ENCODE results near the gene RDH12. TPM values are rescaled to one million over a fixed set of nuclear protein-coding genes. Genes with fewer than 3 reads are reported as not detected.
A peak's percentile ranks its signal among the peaks of the same experiment; 100 is the strongest.

The RDH12 gene
- total RNA-seq, 1 experiment from 2014 or later, result 0.27 TPM

DNA sequence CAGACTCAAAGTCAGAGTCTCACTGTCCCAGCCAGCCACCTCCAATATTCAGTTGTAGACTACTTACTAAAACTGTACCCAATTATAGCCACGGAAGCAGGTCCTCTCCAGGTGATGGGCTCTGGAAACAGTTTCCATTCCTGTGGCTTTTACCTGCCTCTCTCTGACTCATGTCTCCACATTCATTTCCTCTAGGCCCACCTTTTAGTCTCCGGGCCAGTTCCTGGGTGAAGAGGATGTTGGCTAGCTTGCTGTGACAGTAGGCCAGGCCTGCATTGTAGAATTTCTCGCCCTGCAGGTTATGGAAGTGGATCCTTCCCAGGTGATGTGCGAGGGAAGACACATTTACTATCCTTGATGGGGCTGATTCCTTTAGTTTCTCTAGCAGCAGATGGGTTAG is 11.7 kb upstream of the RDH12 start:
- no TSS peak for BruUV-seq (replicated peaks)
- Histone ChIP-seq H3K36me3 (ENCODE audit: control insufficient read depth in 1 of 2, insufficient read depth in 2 of 2, low read length in 2 of 2) (peaks cover 38 to 63% of the 10 kb centered on the region in 2 experiments), H3K4me3 (replicated peaks in 1 of 2; ENCODE audit: low read depth in 1 of 2, low read length in 2 of 2) (no peak overlapping the region), H3K27me3 (ENCODE audit: insufficient read depth, low read length) (no peaks in the 10 kb centered on the region), H3K4me2 (ENCODE audit: low read length) (no peak overlapping the region), H3K9me2 (ENCODE audit: insufficient read depth) (no peaks in the 10 kb centered on the region), H3K9ac (ENCODE audit: low read length) (no peak overlapping the region), H4K20me1 (ENCODE audit: insufficient read depth) (no peaks in the 10 kb centered on the region), H3K27ac (ENCODE audit: low read depth, low read length) (no peak overlapping the region), H2AFZ (ENCODE audit: low read depth, low read length, poor library complexity, severe bottlenecking) (no peak overlapping the region), H3K9me3 (ENCODE audit: control insufficient read depth in 1 of 2, insufficient read depth in 1 of 2, low read depth in 1 of 2, low read length in 2 of 2) (no peaks in the 10 kb centered on the region), H3K4me1 (ENCODE audit: control insufficient read depth in 1 of 2, insufficient read depth in 2 of 2, low read length in 2 of 2) (peaks cover 6 to 16% of the 10 kb centered on the region in 2 experiments; a peak in 3 of 4 replicates), H3K79me2 (ENCODE audit: insufficient read depth, low read length) (peaks cover 42% of the 10 kb centered on the region)
- intact Hi-C loops (cut with micrococcal nuclease), result no loop called here
- no peak for ATAC-seq
- DNase-seq (ENCODE audit: low read depth, low spot score), result no peak
- CTCF ChIA-PET, result no interaction called here
- RAD21 ChIA-PET (ENCODE audit: low non-redundant PET in 1 of 2, low total read pairs in 2 of 2, uncharacterized antibody in 2 of 2, unreplicated experiment in 2 of 2), result no interaction called here
- POLR2A ChIA-PET, result interaction anchor here (1.0 kb wide), 1 partner anchor 11 kb away, joined by 7 read pairs; no protein-coding TSS in a partner anchor
- no peak for TF ChIP-seq ELF1 (IDR thresholded peaks at IDR 0.05; ENCODE audit: borderline replicate concordance, low read depth)

DNA sequence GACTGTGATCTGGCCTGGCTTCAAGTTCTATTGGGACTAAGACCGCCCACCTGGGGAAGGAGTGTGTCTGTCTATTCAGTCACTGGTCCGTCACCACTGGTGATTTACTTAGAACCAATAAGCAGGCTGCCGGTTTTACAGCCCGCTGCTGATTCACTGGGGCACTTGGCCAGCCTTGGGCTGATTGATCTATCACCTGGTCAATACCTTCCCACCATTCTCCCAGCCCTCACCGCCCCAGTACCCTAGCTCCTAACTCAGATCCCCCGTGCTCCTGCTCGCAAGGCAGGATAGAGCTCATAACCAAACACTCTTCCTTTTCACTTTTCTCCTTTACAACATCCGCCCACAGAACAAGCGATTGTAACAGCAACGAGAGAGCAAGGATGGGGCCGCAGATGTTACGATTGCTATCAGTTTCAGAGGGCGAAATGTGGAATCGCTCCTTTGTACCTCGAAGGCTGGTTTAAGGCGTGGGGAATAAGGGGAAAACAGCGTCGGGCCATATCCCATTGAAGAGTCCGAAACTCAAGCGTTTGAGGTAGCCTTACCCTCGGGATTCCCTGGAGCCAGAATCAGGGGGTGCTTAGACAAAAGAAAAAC is 6.8 kb upstream of the RDH12 start:
- ChIA-PET CTCF (interaction anchor here (1.0 to 1.8 kb wide), 2 partner anchors 10 to 28 kb away, joined by 3 to 16 read pairs; no protein-coding TSS in a partner anchor), RAD21 (ENCODE audit: low non-redundant PET in 1 of 2, low total read pairs in 2 of 2, uncharacterized antibody in 2 of 2, unreplicated experiment in 2 of 2) (interaction anchor here (1.0 kb wide), 2 partner anchors 9 to 10 kb away, joined by 5 to 7 read pairs; no protein-coding TSS in a partner anchor), POLR2A (interaction anchor here (0.9 to 1.7 kb wide), 8 partner anchors 9 to 281 kb away, joined by 3 to 9 read pairs (median 4); partner anchors contain the start of genes ARG2, PIGH and PLEKHH1)
- DNase-seq (ENCODE audit: low read depth, low spot score) (peak; percentile 95), ATAC-seq (peak; percentile 90)
- Histone ChIP-seq H3K4me1 (ENCODE audit: control insufficient read depth in 1 of 2, insufficient read depth in 2 of 2, low read length in 2 of 2) (peaks cover 6 to 24% of the 10 kb centered on the region in 2 experiments; a peak in 3 of 4 replicates), H4K20me1 (ENCODE audit: insufficient read depth) (no peaks in the 10 kb centered on the region), H3K9ac (ENCODE audit: low read length) (peak overlapping the region; percentile 78), H3K9me3 (ENCODE audit: control insufficient read depth in 1 of 2, insufficient read depth in 1 of 2, low read depth in 1 of 2, low read length in 2 of 2) (no peaks in the 10 kb centered on the region), H3K79me2 (ENCODE audit: insufficient read depth, low read length) (peaks cover 45% of the 10 kb centered on the region), H3K4me3 (replicated peaks in 1 of 2; ENCODE audit: low read depth in 1 of 2, low read length in 2 of 2) (peak overlapping the region; percentile 87 to 92), H2AFZ (ENCODE audit: low read depth, low read length, poor library complexity, severe bottlenecking) (no peak overlapping the region), H3K27ac (ENCODE audit: low read depth, low read length) (peak overlapping the region; percentile 80), H3K4me2 (ENCODE audit: low read length) (peak overlapping the region; percentile 85), H3K27me3 (ENCODE audit: insufficient read depth, low read length) (no peaks in the 10 kb centered on the region), H3K36me3 (ENCODE audit: control insufficient read depth in 1 of 2, insufficient read depth in 2 of 2, low read length in 2 of 2) (peaks cover 20 to 26% of the 10 kb centered on the region in 2 experiments), H3K9me2 (ENCODE audit: insufficient read depth) (no peaks in the 10 kb centered on the region)
- intact Hi-C loops (cut with micrococcal nuclease), result loop anchor here (2.0 kb wide), 1 partner anchor 76 kb away; the partner anchor contains the start of gene ARG2
- TSS peak; percentile 98 for BruUV-seq (replicated peaks)
- TF ChIP-seq FOSL1 (IDR thresholded peaks at IDR 0.05; ENCODE audit: low read depth) (no peak), SP1 (IDR thresholded peaks at IDR 0.05; ENCODE audit: low read depth) (peak; percentile 44), RAD21 (IDR thresholded peaks at IDR 0.05; ENCODE audit: low read depth) (no peak), YY1 (IDR thresholded peaks at IDR 0.05; ENCODE audit: extremely low read depth, insufficient replicate concordance, low read depth, low read length) (no peak), ZNF274 (IDR thresholded peaks at IDR 0.05; ENCODE audit: low read depth, low read length) (no peak), CBX3 (IDR thresholded peaks at IDR 0.05; ENCODE audit: low read depth) (no peak), ZFX (IDR thresholded peaks at IDR 0.05) (no peak), CEBPB (IDR thresholded peaks at IDR 0.05; ENCODE audit: low read depth) (no peak), SIN3A (IDR thresholded peaks at IDR 0.05; ENCODE audit: low read depth) (peak; percentile 59), SRF (IDR thresholded peaks at IDR 0.05; ENCODE audit: low read depth) (no peak), JUND (IDR thresholded peaks at IDR 0.05) (no peak), POLR2A (IDR thresholded peaks at IDR 0.05; ENCODE audit: borderline replicate concordance, extremely low read depth, insufficient read depth, insufficient read length) (peak; percentile 51)
- TF ChIP-seq, protein P1, sequence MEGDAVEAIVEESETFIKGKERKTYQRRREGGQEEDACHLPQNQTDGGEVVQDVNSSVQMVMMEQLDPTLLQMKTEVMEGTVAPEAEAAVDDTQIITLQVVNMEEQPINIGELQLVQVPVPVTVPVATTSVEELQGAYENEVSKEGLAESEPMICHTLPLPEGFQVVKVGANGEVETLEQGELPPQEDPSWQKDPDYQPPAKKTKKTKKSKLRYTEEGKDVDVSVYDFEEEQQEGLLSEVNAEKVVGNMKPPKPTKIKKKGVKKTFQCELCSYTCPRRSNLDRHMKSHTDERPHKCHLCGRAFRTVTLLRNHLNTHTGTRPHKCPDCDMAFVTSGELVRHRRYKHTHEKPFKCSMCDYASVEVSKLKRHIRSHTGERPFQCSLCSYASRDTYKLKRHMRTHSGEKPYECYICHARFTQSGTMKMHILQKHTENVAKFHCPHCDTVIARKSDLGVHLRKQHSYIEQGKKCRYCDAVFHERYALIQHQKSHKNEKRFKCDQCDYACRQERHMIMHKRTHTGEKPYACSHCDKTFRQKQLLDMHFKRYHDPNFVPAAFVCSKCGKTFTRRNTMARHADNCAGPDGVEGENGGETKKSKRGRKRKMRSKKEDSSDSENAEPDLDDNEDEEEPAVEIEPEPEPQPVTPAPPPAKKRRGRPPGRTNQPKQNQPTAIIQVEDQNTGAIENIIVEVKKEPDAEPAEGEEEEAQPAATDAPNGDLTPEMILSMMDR (IDR thresholded peaks at IDR 0.05 in 2 of 3, conservative IDR thresholded peaks at IDR 0.05 in 1 of 3; ENCODE audit: borderline replicate concordance in 1 of 3, insufficient read depth in 1 of 3, low read depth in 2 of 3, low read length in 2 of 3), result no peak
- TF ChIP-seq, protein P2, sequence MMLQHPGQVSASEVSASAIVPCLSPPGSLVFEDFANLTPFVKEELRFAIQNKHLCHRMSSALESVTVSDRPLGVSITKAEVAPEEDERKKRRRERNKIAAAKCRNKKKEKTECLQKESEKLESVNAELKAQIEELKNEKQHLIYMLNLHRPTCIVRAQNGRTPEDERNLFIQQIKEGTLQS (IDR thresholded peaks at IDR 0.05), result no peak
- TF ChIP-seq, protein P3, sequence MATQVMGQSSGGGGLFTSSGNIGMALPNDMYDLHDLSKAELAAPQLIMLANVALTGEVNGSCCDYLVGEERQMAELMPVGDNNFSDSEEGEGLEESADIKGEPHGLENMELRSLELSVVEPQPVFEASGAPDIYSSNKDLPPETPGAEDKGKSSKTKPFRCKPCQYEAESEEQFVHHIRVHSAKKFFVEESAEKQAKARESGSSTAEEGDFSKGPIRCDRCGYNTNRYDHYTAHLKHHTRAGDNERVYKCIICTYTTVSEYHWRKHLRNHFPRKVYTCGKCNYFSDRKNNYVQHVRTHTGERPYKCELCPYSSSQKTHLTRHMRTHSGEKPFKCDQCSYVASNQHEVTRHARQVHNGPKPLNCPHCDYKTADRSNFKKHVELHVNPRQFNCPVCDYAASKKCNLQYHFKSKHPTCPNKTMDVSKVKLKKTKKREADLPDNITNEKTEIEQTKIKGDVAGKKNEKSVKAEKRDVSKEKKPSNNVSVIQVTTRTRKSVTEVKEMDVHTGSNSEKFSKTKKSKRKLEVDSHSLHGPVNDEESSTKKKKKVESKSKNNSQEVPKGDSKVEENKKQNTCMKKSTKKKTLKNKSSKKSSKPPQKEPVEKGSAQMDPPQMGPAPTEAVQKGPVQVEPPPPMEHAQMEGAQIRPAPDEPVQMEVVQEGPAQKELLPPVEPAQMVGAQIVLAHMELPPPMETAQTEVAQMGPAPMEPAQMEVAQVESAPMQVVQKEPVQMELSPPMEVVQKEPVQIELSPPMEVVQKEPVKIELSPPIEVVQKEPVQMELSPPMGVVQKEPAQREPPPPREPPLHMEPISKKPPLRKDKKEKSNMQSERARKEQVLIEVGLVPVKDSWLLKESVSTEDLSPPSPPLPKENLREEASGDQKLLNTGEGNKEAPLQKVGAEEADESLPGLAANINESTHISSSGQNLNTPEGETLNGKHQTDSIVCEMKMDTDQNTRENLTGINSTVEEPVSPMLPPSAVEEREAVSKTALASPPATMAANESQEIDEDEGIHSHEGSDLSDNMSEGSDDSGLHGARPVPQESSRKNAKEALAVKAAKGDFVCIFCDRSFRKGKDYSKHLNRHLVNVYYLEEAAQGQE (IDR thresholded peaks at IDR 0.05; ENCODE audit: low read depth), result no peak
